Fibroblast of gingiva (primary cell): ENCODE data around the gene TAF1C.

Experiments
- DNase-seq: peaks from one replicate; pipeline ENCODE4 v3.0.0-alpha.2; 2011; ENCODE audit warnings: low read depth

Gene TAF1C

DNA sequence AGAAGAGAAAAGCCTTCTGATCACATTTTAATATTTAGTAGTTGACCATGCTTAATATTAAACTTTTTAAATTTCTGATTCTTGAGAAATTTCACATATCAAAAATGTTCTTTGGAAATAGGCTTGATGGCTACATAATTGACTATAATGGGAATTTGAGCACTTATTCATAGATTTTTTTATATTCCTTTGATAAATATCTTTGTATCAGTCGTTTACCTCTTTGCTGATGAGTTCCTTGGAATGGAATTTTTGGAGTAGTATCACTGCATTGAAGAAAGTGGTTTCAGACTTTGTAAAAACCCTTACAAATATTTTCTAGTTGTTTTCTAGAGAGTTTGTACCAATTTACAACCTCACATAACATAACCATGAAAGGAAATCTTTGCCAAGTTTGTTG is 27.1 kb downstream of the TAF1C start:
- DNase-seq, result no peak

DNA sequence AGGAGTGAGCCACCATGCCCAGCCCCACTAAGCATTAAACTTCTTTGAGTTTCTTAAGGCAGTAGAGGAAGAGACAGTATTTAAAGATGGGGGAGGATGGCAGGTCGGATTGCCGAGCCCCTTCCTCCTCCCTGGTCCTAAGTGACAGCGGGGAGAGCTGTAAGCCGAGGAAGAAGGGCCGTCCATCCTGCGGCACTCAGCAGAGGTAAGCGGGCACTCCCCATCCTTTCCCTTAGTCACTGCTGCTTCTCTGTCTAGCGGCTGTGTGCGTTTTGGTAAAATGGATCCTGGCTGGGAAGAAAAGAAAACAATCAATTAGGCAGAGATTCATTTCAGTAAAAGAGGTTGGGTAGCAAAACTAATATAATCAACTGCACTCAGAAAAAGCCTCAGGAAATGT is 27.9 kb downstream of the TAF1C start:
- DNase-seq, result no peak

- no peak for DNase-seq
Measured at GRCh38 chr16:84156342-84156784, 30.5 kb downstream of the TAF1C start.

GRCh38 chr16:84155771-84156170 is 31.1 kb downstream of the TAF1C start:
- DNase-seq, result no peak

GRCh38 chr16:84155226-84155625 is 31.6 kb downstream of the TAF1C start:
- DNase-seq, result no peak

- DNase-seq, result no peak
Measured at GRCh38 chr16:84153660-84154214, 33.1 kb downstream of the TAF1C start.

DNA sequence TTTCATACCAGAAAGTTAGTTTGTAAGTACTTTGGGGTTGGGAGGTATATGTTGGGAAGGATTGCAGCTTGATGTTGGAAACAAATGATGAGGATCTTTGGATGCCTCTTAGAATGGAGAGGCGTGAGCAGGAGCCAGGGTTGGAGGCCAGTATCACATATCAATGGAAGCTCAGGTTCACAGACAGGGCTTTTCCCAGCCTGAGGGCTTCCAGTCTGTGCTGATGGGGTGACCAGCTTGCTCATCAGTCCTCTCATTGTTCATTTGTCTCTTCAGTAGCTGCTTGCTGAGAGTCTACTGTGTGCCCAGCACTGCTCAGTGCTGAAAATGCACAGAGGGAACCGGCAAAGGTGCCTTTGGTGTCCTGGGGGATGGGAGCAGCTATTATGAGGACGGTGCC is 35.9 kb downstream of the TAF1C start:
- no peak for DNase-seq

DNA sequence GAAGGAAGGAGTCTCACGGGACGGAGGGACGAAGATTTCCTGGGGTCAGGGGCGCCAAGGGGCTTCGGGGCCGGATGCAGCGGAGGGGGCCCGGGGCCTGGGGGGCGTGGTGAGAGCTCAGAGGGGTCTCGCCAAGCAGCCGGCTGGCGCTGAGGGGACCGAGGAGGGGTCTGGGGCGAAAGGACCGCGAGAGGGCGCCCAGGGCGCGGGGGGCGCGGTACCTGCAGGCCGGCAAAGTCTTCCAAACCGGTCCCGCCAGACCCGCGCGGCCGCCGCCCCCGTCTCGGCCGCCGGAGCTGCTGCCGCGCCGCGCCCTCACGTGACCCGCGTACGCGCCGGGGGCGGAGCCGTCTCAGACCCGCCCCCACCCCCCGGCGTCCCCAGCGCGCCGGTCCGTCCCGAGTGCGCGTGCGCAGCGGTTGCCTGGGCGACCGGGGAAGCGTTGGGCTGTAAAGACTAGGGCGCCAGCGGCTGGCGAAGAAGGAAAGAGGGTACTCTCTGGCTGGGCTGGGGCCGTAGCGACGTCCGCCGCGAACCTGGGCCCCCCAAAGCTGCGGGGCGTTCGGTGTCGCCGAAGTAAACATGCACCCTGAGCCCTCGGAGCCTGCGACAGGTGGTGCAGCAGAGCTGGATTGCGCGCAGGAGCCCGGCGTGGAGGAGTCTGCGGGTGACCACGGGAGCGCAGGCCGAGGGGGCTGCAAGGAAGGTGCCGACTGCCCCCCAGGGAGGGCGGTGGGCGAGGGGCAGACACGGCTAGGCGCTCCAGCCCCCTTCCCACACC is 41.8 kb downstream of the TAF1C start, which contains the start of the genes DNAAF1 and HSDL1:
Gene DNAAF1 (plus strand): TSS at position 450 of the 781 bp plus-strand sequence. CDS start 133 bp downstream, at position 583.
Gene HSDL1 (minus strand): TSS at position 319 of the 781 bp plus-strand sequence. CDS start 13,856 bp downstream, outside the sequence.
- peak; percentile 76 for DNase-seq

DNA sequence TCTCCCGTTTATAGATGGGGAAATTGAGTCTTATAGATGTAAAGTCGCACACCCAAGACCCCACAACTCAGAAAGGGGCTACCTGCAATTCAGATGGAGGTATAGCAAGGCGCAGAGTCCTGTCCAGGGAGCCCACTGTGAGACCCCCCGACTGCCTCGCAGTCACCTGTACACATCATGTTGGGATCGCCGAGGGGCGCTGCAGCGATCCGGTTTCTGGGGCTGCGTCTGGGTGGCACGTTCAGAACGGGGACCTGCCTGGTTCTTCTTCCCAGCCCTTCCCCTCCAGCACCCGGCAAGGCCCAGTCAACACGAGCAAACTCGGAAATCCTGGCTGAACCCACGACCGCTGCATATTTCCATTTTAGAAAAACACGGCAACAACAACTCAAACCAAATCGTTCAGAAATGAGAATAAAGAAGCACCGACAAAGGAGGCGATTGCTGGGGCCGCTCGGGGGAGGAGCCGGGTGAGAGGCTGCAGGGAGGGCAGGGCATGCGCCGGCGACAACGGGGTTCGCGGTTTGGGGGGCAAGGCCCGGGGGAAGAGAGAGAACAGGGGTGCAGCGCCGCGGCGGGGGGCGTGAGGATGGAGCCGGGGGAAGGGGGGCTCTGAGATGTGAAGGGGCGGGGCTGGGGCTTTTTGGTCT is 42.5 kb downstream of the TAF1C start:
- DNase-seq, result no peak

GRCh38 chr16:84143784-84144199 is 43.1 kb downstream of the TAF1C start:
- DNase-seq, result no peak

DNA sequence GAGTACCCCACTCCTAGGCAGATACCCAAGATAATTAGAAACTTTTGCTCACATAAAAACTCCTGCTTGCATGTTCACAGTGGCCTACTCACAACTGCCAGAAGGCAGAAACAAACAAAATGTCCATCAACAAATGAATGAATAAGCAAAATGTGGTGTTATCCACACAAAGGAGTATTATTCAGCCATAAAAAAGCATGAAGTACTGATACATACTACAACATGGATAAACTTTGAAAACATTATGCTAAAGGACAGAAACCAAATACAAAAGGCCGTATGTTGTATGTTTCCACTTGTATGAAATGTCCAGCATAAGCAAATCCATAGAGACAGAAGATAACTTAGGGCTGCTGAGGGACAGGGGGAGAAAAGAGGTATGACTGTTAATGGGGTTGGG is 43.8 kb downstream of the TAF1C start:
- DNase-seq, result no peak

GRCh38 chr16:84141143-84141670 is 45.6 kb downstream of the TAF1C start:
- no peak for DNase-seq

DNA sequence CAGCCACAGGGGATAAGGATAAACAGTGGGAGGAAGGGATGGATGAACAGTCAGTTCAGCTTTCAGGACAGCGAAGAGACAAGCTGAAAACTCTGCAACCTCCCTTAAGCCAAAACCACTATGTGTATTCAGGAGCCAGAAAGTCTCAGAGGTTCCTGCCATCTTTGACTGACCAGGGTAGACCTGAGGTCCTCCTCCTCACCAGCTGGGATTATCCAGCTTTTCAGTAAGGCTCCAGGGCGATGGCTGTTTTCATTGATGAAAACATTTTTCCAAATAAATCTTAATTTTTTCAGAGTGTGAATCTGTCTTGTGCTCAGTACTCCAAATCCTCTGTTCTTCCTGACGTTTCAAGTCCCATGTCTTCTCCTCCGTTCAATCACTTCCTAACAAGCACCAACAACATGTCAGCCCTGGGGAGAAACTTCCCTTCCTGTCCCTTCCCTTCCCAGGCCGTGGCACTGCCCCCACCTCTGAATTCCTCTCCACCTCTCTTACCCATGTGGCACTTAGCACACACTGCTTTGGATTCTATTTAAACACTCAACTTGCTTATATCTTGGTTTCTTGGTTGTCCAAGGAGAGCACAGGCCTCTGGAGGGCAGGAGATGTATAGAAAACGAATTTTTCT is 47.1 kb downstream of the TAF1C start:
- no peak for DNase-seq

DNA sequence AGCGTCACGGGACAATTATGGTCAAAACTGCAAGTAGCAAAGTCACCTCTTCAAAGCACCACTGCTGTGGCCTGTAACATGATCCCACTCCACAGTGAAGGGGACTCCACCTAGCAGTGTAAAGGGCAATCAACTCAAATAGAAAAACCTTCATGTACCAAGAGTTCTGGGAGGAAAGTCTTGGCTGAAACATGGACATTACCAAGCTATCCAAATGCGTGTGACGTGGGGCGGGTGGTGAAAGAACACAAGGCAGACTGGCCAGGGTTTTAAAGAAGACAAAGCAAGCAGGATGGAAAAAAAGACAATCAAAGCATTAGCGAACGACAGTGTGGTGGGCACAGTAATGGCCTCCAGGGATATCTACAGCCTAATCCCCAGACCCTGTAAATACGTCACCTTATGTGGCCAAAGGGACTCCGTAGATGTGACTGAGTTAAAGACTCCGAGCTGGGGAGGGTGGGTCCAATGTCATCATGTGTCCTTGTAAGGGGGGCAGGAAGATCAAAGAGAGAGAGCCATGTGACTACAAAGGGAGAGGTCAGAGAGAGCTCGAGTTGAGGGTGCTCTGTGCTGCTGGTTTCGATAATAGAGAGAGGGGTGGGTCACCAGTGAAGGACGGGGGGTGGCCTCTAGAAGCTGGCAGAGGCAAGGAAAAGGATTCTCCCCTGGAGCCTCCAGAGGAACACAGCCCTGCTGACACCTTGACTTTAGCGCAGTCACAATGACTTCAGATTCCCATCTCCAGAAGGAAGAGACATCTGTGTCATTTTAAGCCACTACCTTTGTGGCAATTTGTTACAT is 47.8 kb downstream of the TAF1C start:
- DNase-seq, result peak; percentile 42

GRCh38 chr16:84138500-84138823 is 48.4 kb downstream of the TAF1C start:
- DNase-seq, result no peak

GRCh38 chr16:84137769-84138357 is 49.0 kb downstream of the TAF1C start:
- no peak for DNase-seq

DNA sequence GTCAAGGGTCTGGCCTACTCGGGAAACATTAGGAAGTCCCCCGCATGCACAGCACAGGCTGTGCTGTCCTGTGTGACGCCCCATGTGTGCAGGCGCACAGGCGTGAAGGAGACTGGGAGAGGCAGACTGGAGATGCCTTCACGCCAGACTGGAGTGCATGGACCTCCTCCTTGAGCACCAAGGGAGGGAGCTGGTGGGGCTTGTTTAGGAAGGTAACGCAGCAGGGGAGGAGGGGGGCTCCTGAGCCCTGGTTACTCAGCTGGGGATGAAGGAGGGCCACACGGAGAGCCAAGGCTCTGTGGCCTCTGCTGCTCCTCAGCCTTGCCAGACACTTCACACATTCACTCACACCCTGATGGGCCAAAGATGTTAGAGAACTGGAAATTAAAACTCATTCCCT is 49.6 kb downstream of the TAF1C start:
- DNase-seq, result no peak

DNA sequence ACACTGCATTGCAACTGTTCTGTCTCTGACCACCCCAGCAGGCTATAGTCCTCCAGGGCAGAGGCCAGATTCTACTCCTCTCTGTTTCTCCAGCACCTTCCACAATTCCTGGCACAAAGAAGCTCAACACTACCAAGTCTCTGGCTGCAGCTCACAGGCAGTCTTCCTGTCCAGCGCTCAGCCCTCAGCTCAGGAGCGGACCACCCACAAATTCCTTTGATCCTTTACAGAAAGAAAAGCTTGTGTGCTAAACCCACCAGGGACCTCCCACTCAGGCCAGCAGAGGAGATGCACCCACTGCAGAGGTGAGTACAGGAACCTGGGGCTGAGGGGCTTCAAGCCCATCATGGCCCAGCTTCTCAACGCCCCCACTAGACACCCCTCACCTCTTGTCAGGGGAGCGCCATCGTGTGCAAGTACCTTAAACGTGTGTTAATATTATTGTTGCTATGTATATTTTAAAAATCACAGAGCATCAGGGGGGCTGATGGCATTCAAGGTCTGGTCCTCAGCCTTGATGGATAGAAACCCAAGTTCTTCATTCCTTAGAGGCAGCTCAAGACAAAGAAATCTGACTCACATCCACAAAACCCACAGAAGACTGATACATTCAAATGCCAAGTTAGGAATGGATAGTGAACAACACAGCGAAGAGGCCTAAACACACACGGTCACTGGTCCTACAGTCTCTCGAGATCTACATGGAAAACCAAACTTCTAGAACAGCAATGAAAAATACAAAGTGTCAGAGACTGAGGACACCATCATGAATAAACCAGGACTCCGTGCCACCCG is 50.3 kb downstream of the TAF1C start:
- DNase-seq, result no peak

- no peak for DNase-seq
Measured at GRCh38 chr16:84132527-84133285, 54.2 kb downstream of the TAF1C start.

- no peak for DNase-seq
Measured at GRCh38 chr16:84131117-84131516, 55.7 kb downstream of the TAF1C start.
